ENCODE measurements around the gene NDEL1. TPM values are rescaled to one million over a fixed set of nuclear protein-coding genes. Genes with fewer than 3 reads are reported as not detected.

The NDEL1 gene
- total RNA-seq, 1 donor from 2014 or later, result 68.2 TPM

DNA sequence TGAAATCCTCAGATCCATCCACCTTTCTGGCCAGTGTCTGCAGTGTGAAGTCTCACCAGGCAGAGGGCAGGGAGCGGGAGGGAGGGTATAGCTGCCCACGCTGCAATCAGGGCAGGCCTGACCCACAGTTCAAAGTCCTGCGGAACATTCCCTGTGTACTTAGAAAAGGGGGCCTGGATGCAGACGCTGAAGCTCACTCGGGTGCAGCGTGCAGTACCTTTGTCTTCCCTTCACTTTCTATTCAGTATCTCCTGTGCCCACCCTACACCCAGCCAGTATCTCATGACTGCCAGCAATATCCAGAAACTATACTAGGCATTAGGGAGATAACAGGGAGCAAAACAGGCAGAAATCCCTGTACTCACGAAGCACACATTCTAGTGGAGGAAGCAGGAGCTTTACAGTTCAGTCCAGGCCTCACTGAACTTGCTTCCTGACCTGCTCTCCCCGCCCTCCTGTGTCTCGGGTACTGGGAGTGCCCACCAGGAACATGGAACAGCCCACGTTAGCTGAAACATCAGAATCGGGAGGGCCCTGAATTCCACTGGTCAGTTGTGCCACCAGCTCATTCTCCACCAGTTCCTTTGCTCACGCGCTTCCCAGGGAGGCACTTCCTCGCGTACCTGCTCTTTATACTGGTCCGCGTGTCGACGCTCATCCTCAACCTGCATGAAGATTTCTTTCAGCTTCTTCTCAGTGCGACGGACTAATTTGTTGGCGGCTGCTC is 42.2 kb downstream of the NDEL1 start:
- no peak for DNase-seq (ENCODE audit: extremely low spot score, unreplicated experiment)
- Mint-ChIP-seq H3K36me3 (ENCODE audit: unreplicated experiment) (peaks cover 61% of the 10 kb centered on the region), H3K4me3 (ENCODE audit: unreplicated experiment) (no peak overlapping the region), H3K27ac (ENCODE audit: unreplicated experiment) (no peak overlapping the region), H3K27me3 (ENCODE audit: unreplicated experiment) (no peaks in the 10 kb centered on the region), H3K4me1 (ENCODE audit: unreplicated experiment) (no peaks in the 10 kb centered on the region), H3K9me3 (ENCODE audit: unreplicated experiment) (no peaks in the 10 kb centered on the region)
- TF ChIP-seq, protein P1, sequence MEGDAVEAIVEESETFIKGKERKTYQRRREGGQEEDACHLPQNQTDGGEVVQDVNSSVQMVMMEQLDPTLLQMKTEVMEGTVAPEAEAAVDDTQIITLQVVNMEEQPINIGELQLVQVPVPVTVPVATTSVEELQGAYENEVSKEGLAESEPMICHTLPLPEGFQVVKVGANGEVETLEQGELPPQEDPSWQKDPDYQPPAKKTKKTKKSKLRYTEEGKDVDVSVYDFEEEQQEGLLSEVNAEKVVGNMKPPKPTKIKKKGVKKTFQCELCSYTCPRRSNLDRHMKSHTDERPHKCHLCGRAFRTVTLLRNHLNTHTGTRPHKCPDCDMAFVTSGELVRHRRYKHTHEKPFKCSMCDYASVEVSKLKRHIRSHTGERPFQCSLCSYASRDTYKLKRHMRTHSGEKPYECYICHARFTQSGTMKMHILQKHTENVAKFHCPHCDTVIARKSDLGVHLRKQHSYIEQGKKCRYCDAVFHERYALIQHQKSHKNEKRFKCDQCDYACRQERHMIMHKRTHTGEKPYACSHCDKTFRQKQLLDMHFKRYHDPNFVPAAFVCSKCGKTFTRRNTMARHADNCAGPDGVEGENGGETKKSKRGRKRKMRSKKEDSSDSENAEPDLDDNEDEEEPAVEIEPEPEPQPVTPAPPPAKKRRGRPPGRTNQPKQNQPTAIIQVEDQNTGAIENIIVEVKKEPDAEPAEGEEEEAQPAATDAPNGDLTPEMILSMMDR (IDR thresholded peaks at IDR 0.05), result no peak

DNA sequence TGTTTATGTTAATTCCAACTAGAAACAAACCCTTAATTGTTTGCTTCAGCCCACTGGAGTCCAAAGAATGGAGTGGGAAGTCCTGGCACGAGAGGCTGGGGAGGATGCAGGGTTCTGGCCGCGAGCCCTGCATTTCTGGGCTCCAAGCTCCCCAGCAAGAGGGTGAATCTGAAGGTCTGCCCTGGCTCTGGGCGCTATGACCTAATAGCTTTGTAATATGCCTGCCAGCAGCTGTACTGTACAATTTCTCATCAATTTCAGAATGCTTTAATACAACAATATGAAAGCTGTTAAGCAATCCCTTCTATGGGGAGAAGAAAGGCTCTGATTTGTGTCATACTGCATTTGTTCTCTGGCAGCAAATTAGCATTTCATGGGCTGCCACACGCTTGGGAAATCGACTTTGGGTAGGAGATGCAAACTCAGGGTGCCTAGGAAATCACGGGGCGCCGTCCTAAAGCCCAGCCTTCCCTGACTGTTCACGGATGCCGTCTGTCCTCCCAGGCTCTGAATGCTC is 43.8 kb downstream of the NDEL1 start:
- H3K4me3 Mint-ChIP-seq (ENCODE audit: unreplicated experiment), result no peak overlapping the region
- no peak for DNase-seq (ENCODE audit: extremely low spot score, unreplicated experiment)
- TF ChIP-seq, protein P1 (IDR thresholded peaks at IDR 0.05), result no peak
- H3K27me3 Mint-ChIP-seq (ENCODE audit: unreplicated experiment), result no peaks in the 10 kb centered on the region
- no peaks in the 10 kb centered on the region for H3K4me1 Mint-ChIP-seq (ENCODE audit: unreplicated experiment)
- peaks cover 67% of the 10 kb centered on the region for H3K36me3 Mint-ChIP-seq (ENCODE audit: unreplicated experiment)
- no peak overlapping the region for H3K27ac Mint-ChIP-seq (ENCODE audit: unreplicated experiment)
- peaks cover 2% of the 10 kb centered on the region for H3K9me3 Mint-ChIP-seq (ENCODE audit: unreplicated experiment)

DNA sequence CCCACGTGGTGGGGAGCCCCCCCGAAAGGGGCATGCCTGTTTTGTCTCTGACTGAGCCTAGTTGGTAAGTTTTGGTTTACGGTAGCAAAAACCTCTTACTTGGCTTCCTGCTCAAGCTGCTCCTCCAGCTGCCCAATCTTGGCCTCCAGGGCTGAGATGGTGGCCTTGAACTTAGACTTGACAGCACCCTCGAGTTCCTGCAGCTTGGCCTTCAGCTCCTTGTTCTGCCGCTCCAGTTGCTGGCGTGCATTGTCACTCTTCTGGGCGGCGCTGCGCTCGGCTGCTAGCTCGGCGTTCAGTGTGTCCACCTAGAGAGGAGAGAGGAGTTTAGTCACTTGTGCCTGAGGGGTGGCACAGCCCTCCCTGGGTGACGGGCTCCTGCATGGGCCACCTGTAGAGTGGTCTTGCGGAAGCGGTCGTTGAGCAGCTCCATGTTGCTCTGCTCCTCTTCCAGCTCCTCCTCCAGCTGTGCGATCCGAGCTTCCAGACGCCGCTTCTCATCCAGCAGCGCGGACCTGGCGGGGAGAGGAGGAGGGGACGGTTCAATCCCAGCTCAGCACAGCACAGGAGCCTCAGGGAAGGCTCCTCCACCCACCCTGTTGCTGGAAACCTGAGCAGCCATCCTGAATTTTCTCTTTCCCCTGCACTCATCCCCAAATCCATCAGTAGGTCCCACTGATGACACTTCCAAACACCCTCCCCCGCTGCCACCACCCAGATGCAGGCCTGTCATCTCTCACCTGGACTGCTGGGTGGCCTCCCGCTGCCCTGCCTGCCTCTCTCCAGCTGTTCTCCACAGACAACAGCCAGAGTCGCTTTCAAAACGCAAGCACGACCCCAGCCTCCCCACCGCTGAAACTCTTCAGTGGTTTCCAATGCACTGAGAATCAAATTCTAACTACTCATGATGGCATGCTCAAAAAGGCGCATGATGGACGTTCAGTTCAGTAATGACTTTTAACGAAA is 44.6 kb downstream of the NDEL1 start:
- Mint-ChIP-seq H3K36me3 (ENCODE audit: unreplicated experiment) (peaks cover 69% of the 10 kb centered on the region), H3K9me3 (ENCODE audit: unreplicated experiment) (peaks cover 7% of the 10 kb centered on the region), H3K4me1 (ENCODE audit: unreplicated experiment) (no peaks in the 10 kb centered on the region), H3K4me3 (ENCODE audit: unreplicated experiment) (no peak overlapping the region), H3K27ac (ENCODE audit: unreplicated experiment) (no peak overlapping the region), H3K27me3 (ENCODE audit: unreplicated experiment) (no peaks in the 10 kb centered on the region)
- TF ChIP-seq, protein P1 (IDR thresholded peaks at IDR 0.05), result no peak
- no peak for DNase-seq (ENCODE audit: extremely low spot score, unreplicated experiment)

DNA sequence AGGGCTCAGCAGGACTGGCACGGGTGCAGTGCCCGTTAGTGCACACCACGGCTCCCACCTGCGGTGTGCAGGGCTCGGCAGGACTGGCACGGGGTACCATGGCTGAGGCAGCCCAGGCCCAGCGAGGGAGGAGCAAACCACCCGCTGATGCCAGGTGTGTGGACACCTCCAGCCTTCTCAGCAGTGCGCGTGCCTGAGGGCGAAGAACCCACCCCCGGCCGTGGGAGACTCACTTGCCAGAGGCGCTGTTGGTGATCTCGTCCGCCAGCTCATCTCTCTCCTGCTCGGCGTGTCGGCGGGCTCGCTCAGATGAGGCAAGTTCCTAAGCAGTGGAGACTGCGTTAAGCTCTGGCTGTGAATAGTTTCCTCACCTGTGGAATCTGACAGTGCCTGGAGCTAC is 45.4 kb downstream of the NDEL1 start:
- Mint-ChIP-seq H3K4me3 (ENCODE audit: unreplicated experiment) (no peak overlapping the region), H3K4me1 (ENCODE audit: unreplicated experiment) (no peaks in the 10 kb centered on the region), H3K27ac (ENCODE audit: unreplicated experiment) (no peak overlapping the region), H3K9me3 (ENCODE audit: unreplicated experiment) (peaks cover 12% of the 10 kb centered on the region), H3K27me3 (ENCODE audit: unreplicated experiment) (no peaks in the 10 kb centered on the region), H3K36me3 (ENCODE audit: unreplicated experiment) (peaks cover 69% of the 10 kb centered on the region)
- no peak for DNase-seq (ENCODE audit: extremely low spot score, unreplicated experiment)
- TF ChIP-seq, protein P1 (IDR thresholded peaks at IDR 0.05), result no peak

DNA sequence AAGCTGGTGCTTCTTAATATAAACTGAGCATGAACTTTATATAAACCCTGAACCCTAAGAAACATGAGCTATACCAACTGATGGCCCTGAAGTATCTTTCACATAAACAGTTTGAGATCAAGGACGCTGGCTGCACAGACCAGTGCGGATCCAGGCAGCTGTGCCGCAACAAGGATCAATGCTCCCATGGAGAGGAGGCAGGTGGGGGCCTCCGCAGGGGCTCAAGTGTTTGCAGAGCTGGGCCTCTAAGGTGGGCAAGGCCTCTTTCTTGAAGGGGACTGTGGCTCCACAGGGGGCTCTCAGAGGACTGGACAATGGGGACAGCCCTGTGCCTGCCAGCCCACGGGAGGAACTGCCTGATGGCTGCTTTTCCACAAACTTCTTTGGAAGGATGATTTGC is 46.0 kb downstream of the NDEL1 start:
- Mint-ChIP-seq H3K27me3 (ENCODE audit: unreplicated experiment) (no peaks in the 10 kb centered on the region), H3K36me3 (ENCODE audit: unreplicated experiment) (peaks cover 72% of the 10 kb centered on the region), H3K4me1 (ENCODE audit: unreplicated experiment) (no peaks in the 10 kb centered on the region), H3K27ac (ENCODE audit: unreplicated experiment) (no peak overlapping the region), H3K4me3 (ENCODE audit: unreplicated experiment) (no peak overlapping the region), H3K9me3 (ENCODE audit: unreplicated experiment) (peaks cover 12% of the 10 kb centered on the region)
- TF ChIP-seq, protein P1 (IDR thresholded peaks at IDR 0.05), result no peak
- no peak for DNase-seq (ENCODE audit: extremely low spot score, unreplicated experiment)

Measured in osteocyte (in vitro differentiated cells).